H1 (cell line): ENCODE results near the gene POLDIP2. TPM values are rescaled to one million over a fixed set of nuclear protein-coding genes. Genes with fewer than 3 reads are reported as not detected.

ENCODE experiments used
- CTCF ChIA-PET: fragments of 300-600 bp; sonication (Branson Sonifier 250); formaldehyde crosslinking; loops from one replicate; lab custom pipeline; 2021; ENCODE audit not compliant: partially characterized antibody; lab: Charles Lee
- POLR2A ChIA-PET: fragments of 300-600 bp; sonication (Branson Sonifier 250); formaldehyde crosslinking; loops from one replicate; lab custom pipeline; 2021; ENCODE audit warnings: inconsistent platforms; ENCODE audit not compliant: partially characterized antibody; lab: Charles Lee
- DNase-seq, 2 experiments: peaks; one replicate each; pipeline versions ENCODE4 v3.0.0 to v3.0.0-alpha.2; 2010 to 2022; ENCODE audit warnings: low spot score in 2 of 2, low read depth in 1 of 2, mixed read lengths in 1 of 2
- FAIRE-seq: peaks from 2 replicates; lab custom pipeline; 2011; peaks lifted over from hg19 to GRCh38; lab: Jason Lieb, UNC
- H2AFZ ChIP-seq: 2 replicates; pipeline ENCODE4 v1.8.1; 2012; ENCODE audit warnings: low read length, inconsistent platforms
- H2AK5ac ChIP-seq: 2 replicates; pipeline ENCODE4 v1.6.1; 2013; ENCODE audit warnings: low read depth, low read length
- H2BK120ac ChIP-seq: replicated peaks from 2 replicates; pipeline ENCODE3; 2013; ENCODE audit warnings: low read depth, low read length, inconsistent platforms
- H2BK12ac ChIP-seq: 2 replicates; pipeline ENCODE4 v1.6.1; 2013; ENCODE audit warnings: low read depth, low read length
- H2BK15ac ChIP-seq: 2 replicates; pipeline ENCODE4 v1.6.1; 2013; ENCODE audit warnings: low read length
- H2BK20ac ChIP-seq: 2 replicates; pipeline ENCODE4 v1.6.1; 2013; ENCODE audit warnings: low read length
- H2BK5ac ChIP-seq: 2 replicates; pipeline ENCODE4 v1.6.1; 2013; ENCODE audit warnings: low read depth, low read length
- H3K14ac ChIP-seq: 2 replicates; pipeline ENCODE4 v1.6.1; 2013; ENCODE audit warnings: inconsistent platforms; ENCODE audit not compliant: insufficient read length
- H3K18ac ChIP-seq: 2 replicates; pipeline ENCODE4 v1.6.1; 2013; ENCODE audit warnings: low read length; ENCODE audit errors: extremely low read depth
- H3K23ac ChIP-seq: 2 replicates; pipeline ENCODE4 v1.6.1; 2013; ENCODE audit warnings: inconsistent platforms; ENCODE audit not compliant: insufficient read length
- H3K23me2 ChIP-seq: 2 replicates; pipeline ENCODE4 v1.6.1; 2013; ENCODE audit warnings: low read depth, low read length
- H3K27ac ChIP-seq: 2 replicates; pipeline ENCODE4 v1.6.1; 2011; ENCODE audit warnings: low read depth, low read length, inconsistent platforms
- H3K27me3 ChIP-seq, 4 experiments: replicated peaks in 1 of 4; 1 replicate in 1 of 4; 2 replicates in 3 of 4; pipeline versions ENCODE4 v1.6.1 to v1.8.1; 2011 to 2013; ENCODE audit warnings: low read length in 3 of 4, mild to moderate bottlenecking in 3 of 4, inconsistent platforms in 2 of 4, mixed read lengths in 2 of 4, moderate library complexity in 1 of 4; ENCODE audit not compliant: control insufficient read depth in 3 of 4, insufficient read depth in 3 of 4; ENCODE audit errors: extremely low read depth in 1 of 4
- H3K36me3 ChIP-seq, 4 experiments: 2 replicates each; pipeline versions ENCODE4 v1.6.1 to v1.8.1; 2011 to 2013; ENCODE audit warnings: mild to moderate bottlenecking in 4 of 4, low read length in 3 of 4, moderate library complexity in 2 of 4, control low read depth in 1 of 4, inconsistent platforms in 1 of 4; ENCODE audit not compliant: insufficient read depth in 4 of 4, control insufficient read depth in 2 of 4
- H3K4ac ChIP-seq: replicated peaks from 2 replicates; pipeline ENCODE3; 2013; ENCODE audit warnings: low read length, low read depth, mixed read lengths, inconsistent platforms; ENCODE audit not compliant: insufficient read length
- H3K4me1 ChIP-seq, 4 experiments: replicated peaks in 1 of 4; 1 replicate in 1 of 4; 2 replicates in 3 of 4; pipeline versions ENCODE4 v1.6.1 to v1.8.1; 2011 to 2013; ENCODE audit warnings: low read length in 3 of 4, inconsistent platforms in 2 of 4, mixed read lengths in 1 of 4; ENCODE audit not compliant: insufficient read depth in 4 of 4, control insufficient read depth in 3 of 4
- H3K4me2 ChIP-seq, 2 experiments: 2 replicates each; pipeline versions ENCODE4 v1.6.1 to v1.8.1; 2011 to 2013; ENCODE audit warnings: low read depth in 2 of 2, low read length in 2 of 2, control low read depth in 1 of 2, inconsistent platforms in 1 of 2, mild to moderate bottlenecking in 1 of 2; ENCODE audit not compliant: insufficient read depth in 1 of 2
- H3K4me3 ChIP-seq, 4 experiments: fragments of 200-600, 300-600 bp in 1 of 4; sonication (generic), shearing (Covaris generic), sonication (Bioruptor Twin) in 1 of 4; 2 replicates each; pipeline versions ENCODE4 v1.5.1 to v1.8.1; 2011 to 2016; ENCODE audit warnings: low read length in 4 of 4, low read depth in 3 of 4, control low read depth in 2 of 4, inconsistent platforms in 2 of 4, mild to moderate bottlenecking in 2 of 4, mixed read lengths in 1 of 4, moderate library complexity in 1 of 4; ENCODE audit not compliant: insufficient read depth in 2 of 4; ENCODE audit errors: extremely low read depth in 1 of 4
- H3K56ac ChIP-seq: replicated peaks from 2 replicates; pipeline ENCODE3; 2013; ENCODE audit warnings: low read depth, mild to moderate bottlenecking, mixed read lengths, low read length, inconsistent platforms; ENCODE audit not compliant: insufficient read length
- H3K79me1 ChIP-seq: 2 replicates; pipeline ENCODE4 v1.6.1; 2013; ENCODE audit warnings: low read depth, low read length, control low read depth
- H3K79me2 ChIP-seq, 2 experiments: 2 replicates each; pipeline versions ENCODE4 v1.6.1 to v1.8.1; 2012 to 2013; ENCODE audit warnings: low read length in 2 of 2, mild to moderate bottlenecking in 2 of 2, inconsistent platforms in 1 of 2; ENCODE audit not compliant: insufficient read depth in 2 of 2, control insufficient read depth in 1 of 2
- H3K9ac ChIP-seq, 4 experiments: replicated peaks in 1 of 4; 1 replicate in 1 of 4; 2 replicates in 3 of 4; pipeline versions ENCODE4 v1.6.1 to v1.8.1; 2011 to 2013; ENCODE audit warnings: low read depth in 3 of 4, low read length in 3 of 4, control low read depth in 2 of 4, mild to moderate bottlenecking in 2 of 4, moderate library complexity in 2 of 4, inconsistent platforms in 1 of 4; ENCODE audit errors: extremely low read depth in 1 of 4
- H3K9me3 ChIP-seq, 2 experiments: 2 replicates each; pipeline versions ENCODE4 v1.6.1 to v1.8.1; 2012 to 2013; ENCODE audit warnings: mild to moderate bottlenecking in 2 of 2, moderate library complexity in 2 of 2, control low read depth in 1 of 2, inconsistent platforms in 1 of 2, low read depth in 1 of 2, low read length in 1 of 2, mixed read lengths in 1 of 2; ENCODE audit not compliant: insufficient read depth in 2 of 2
- H4K20me1 ChIP-seq, 2 experiments: replicated peaks in 1 of 2; 2 replicates each; pipeline versions ENCODE3 to v1.8.1; 2011 to 2013; ENCODE audit warnings: inconsistent platforms in 2 of 2, low read length in 2 of 2, mild to moderate bottlenecking in 1 of 2; ENCODE audit not compliant: insufficient read depth in 2 of 2, control insufficient read depth in 1 of 2
- H4K5ac ChIP-seq: 2 replicates; pipeline ENCODE4 v1.6.1; 2013; ENCODE audit warnings: low read length, low read depth, mixed read lengths, inconsistent platforms; ENCODE audit not compliant: insufficient read length
- H4K8ac ChIP-seq: 2 replicates; pipeline ENCODE4 v1.8.0; 2013; ENCODE audit warnings: mild to moderate bottlenecking, moderate library complexity, low read length, inconsistent platforms; ENCODE audit not compliant: insufficient read depth; ENCODE audit errors: extremely low read depth
- H4K91ac ChIP-seq: replicated peaks from 2 replicates; pipeline ENCODE3; 2013; ENCODE audit warnings: low read length, mixed read lengths, inconsistent platforms; ENCODE audit not compliant: insufficient read length
- BRCA1 ChIP-seq: IDR thresholded peaks from 2 replicates; pipeline ENCODE4 v1.6.1; 2012; ENCODE audit warnings: low read depth, low read length, improper control_type of control experiment
- CHD2 ChIP-seq: IDR thresholded peaks from 2 replicates; pipeline ENCODE4 v1.6.1; 2012; ENCODE audit warnings: low read length, improper control_type of control experiment
- EGR1 ChIP-seq: IDR thresholded peaks from 2 replicates; pipeline ENCODE4 v1.6.1; 2011; ENCODE audit warnings: low read depth, low read length, borderline replicate concordance
- HDAC2 ChIP-seq, 2 experiments: fragments of 300-600 bp in 1 of 2; sonication (generic) in 1 of 2; IDR thresholded peaks; 2 replicates each; pipeline ENCODE4 v1.6.1; 2011 to 2012; ENCODE audit warnings: low read depth in 2 of 2, low read length in 2 of 2, mild to moderate bottlenecking in 2 of 2, moderate library complexity in 2 of 2, borderline replicate concordance in 1 of 2, inconsistent platforms in 1 of 2
- JUND ChIP-seq: IDR thresholded peaks from 2 replicates; pipeline ENCODE4 v1.6.1; 2011; ENCODE audit warnings: mild to moderate bottlenecking, improper control_type of control experiment, low read length
- KDM5A ChIP-seq: fragments of 200-600 bp; IDR thresholded peaks from 2 replicates; pipeline ENCODE4 v1.7.1; 2012; ENCODE audit warnings: mild to moderate bottlenecking, low read length, inconsistent platforms, mixed read lengths
- PHF8 ChIP-seq: fragments of 200-600 bp; sonication (generic); conservative IDR thresholded peaks from 2 replicates; pipeline ENCODE4 v1.7.1; 2012; ENCODE audit warnings: low read depth, mild to moderate bottlenecking, inconsistent platforms, low read length, moderate library complexity
- SAP30 ChIP-seq: fragments of 300-600 bp; sonication (generic); IDR thresholded peaks from 2 replicates; pipeline ENCODE4 v1.7.1; 2012; ENCODE audit warnings: low read length, moderate library complexity, mild to moderate bottlenecking, inconsistent platforms; ENCODE audit not compliant: insufficient read depth, insufficient replicate concordance
- SIN3A ChIP-seq, 2 experiments: IDR thresholded peaks in 1 of 2; conservative IDR thresholded peaks in 1 of 2; 2 replicates each; pipeline ENCODE4 v1.6.1; 2011 to 2012; ENCODE audit warnings: low read length in 2 of 2, improper control_type of control experiment in 1 of 2, low read depth in 1 of 2, mild to moderate bottlenecking in 1 of 2
- SIRT6 ChIP-seq: IDR thresholded peaks from one replicate; pipeline ENCODE4 v1.7.1; 2012; ENCODE audit warnings: low read length, inconsistent platforms
- SRF ChIP-seq: IDR thresholded peaks from 2 replicates; pipeline ENCODE4 v1.6.1; 2011; ENCODE audit warnings: mild to moderate bottlenecking, low read depth, low read length, moderate library complexity
- WGBS, 2 experiments: shearing (Covaris generic) in 1 of 2; methylation state at CpG; one replicate each; pipeline versions ENCODE4 v1.1.6 to v1.1.7; 2013 to 2015; ENCODE audit warnings: low lambda C conversion rate in 2 of 2, mixed read lengths in 2 of 2, inconsistent platforms in 1 of 2, low coverage in 1 of 2, missing lambda C conversion rate in 1 of 2; ENCODE audit not compliant: insufficient replicate concordance in 2 of 2, insufficient coverage in 1 of 2, insufficient read length in 1 of 2; ENCODE audit errors: extremely low coverage in 1 of 2, missing lambda C conversion rate in 1 of 2; 5-methylcytosine and 5-hydroxymethylcytosine counted together
- polyA plus RNA-seq, 7 experiments: library from polyadenylated mRNA; depleted of rRNA in 3 of 7; stranded (reverse) in 5 of 7; unstranded in 2 of 7; fragments of >200 nt in 5 of 7; fragments of 200-250 nt in 2 of 7; gene quantifications; 1 replicate in 5 of 7; 2 replicates in 1 of 7; 4 replicates in 1 of 7; pipeline versions ENCODE4 v1.2.1 to v1.2.3, GENCODE V29; 2011 to 2013; ENCODE audit warnings: missing spikeins in 2 of 7, mixed read lengths in 2 of 7
- total RNA-seq: library from RNA; stranded (reverse); fragmentation: NEBNext Ultra II Directional; extraction: Animal tissue kit (Norgen Biotek cat#: 25700); gene quantifications from 2 replicates; pipeline ENCODE4 v1.2.1, GENCODE V29; 2021
- TF ChIP-seq, protein P1 (sequence below): IDR thresholded peaks from 2 replicates; pipeline ENCODE4 v1.6.1; 2011; ENCODE audit warnings: low read length, improper control_type of control experiment

Gene POLDIP2
- total and polyA plus RNA-seq, 2 of the 8 experiments (the other 6 are each of a cell fraction or from before 2014, with no cell fraction given), result 74.0 to 76.1 TPM

- FAIRE-seq, result no peak
- Histone ChIP-seq H2BK15ac (no peak overlapping the region), H3K14ac (no peak overlapping the region), H4K20me1 (peaks cover 2 to 8% of the 10 kb centered on the region in 2 experiments), H2AK5ac (no peak overlapping the region), H3K79me1 (no peaks in the 10 kb centered on the region), H3K79me2 (no peaks in the 10 kb centered on the region), H3K23me2 (peaks cover 16% of the 10 kb centered on the region; the same call in 1 of the 2 replicates), H3K18ac (no peak overlapping the region), H2BK20ac (no peak overlapping the region), H4K91ac (no peak overlapping the region), H4K5ac (no peak overlapping the region), H3K9ac (no peak overlapping the region), H2BK12ac (no peak overlapping the region), H3K4me1 (peaks cover 3 to 16% (median 9%) of the 10 kb centered on the region in 4 experiments; a peak in 6 of 7 replicates), H2BK120ac (no peak overlapping the region), H3K23ac (no peak overlapping the region), H2BK5ac (no peak overlapping the region), H3K4ac (no peak overlapping the region), H3K56ac (no peak overlapping the region), H3K36me3 (0 out of 8 replicates have a peak, but pooled peaks cover 0 to 2% (median 0%) of the 10 kb centered on the region in 4 experiments), H3K9me3 (no peaks in the 10 kb centered on the region), H3K27ac (no peak overlapping the region), H3K4me3 (no peak overlapping the region), H4K8ac (no peak overlapping the region), H2AFZ (no peak overlapping the region), H3K4me2 (no peak overlapping the region), H3K27me3 (peaks cover 9 to 15% (median 14%) of the 10 kb centered on the region in 4 experiments)
- POLR2A ChIA-PET, result interaction anchor here (1.0 to 12.7 kb wide), 4 partner anchors 10 to 36 kb away, joined by 3 to 103 read pairs (median 6); partner anchors contain the start of genes IFT20, POLDIP2 and TNFAIP1
- 96% methylated on average over 5 of the region's 5 CpGs; no CpG with 5 or more reads in 1 of the 2 experiments for WGBS, 2 experiments
- no peak for DNase-seq
- CTCF ChIA-PET, result interaction anchor here (0.8 to 4.6 kb wide), 9 partner anchors 9 to 180 kb away, joined by 3 to 20 read pairs (median 3); partner anchors contain the start of gene POLDIP2
- no peak for TF ChIP-seq EGR1
- TF ChIP-seq SIRT6, result no peak
- TF ChIP-seq KDM5A, result no peak
- no peak for TF ChIP-seq JUND
- no peak for TF ChIP-seq HDAC2 (IDR thresholded peaks at IDR 0.05; ENCODE audit: borderline replicate concordance in 1 of 2, low read depth in 2 of 2, low read length in 2 of 2)
- TF ChIP-seq CHD2, result no peak
- TF ChIP-seq, protein P1, sequence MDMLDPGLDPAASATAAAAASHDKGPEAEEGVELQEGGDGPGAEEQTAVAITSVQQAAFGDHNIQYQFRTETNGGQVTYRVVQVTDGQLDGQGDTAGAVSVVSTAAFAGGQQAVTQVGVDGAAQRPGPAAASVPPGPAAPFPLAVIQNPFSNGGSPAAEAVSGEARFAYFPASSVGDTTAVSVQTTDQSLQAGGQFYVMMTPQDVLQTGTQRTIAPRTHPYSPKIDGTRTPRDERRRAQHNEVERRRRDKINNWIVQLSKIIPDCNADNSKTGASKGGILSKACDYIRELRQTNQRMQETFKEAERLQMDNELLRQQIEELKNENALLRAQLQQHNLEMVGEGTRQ, result no peak
- TF ChIP-seq BRCA1, result no peak
- TF ChIP-seq PHF8, result no peak
- no peak for TF ChIP-seq SRF
- TF ChIP-seq SAP30, result no peak
- no peak for TF ChIP-seq SIN3A (conservative IDR thresholded peaks at IDR 0.05 in 1 of 2, IDR thresholded peaks at IDR 0.05 in 1 of 2; ENCODE audit: low read depth in 1 of 2, low read length in 2 of 2)
Measured at GRCh38 chr17:28368306-28368831, 11.0 kb upstream of the POLDIP2 start.
